Endodermal cell (in vitro differentiated cells): ENCODE results near the gene NCS1. TPM values are rescaled to one million over a fixed set of nuclear protein-coding genes. Genes with fewer than 3 reads are reported as not detected.

Experiments used
- DNase-seq: peaks from one replicate; pipeline ENCODE4 v3.0.0-alpha.2; 2017
- H3K27ac ChIP-seq: 2 replicates; pipeline ENCODE4 v1.5.1; 2013; ENCODE audit warnings: mild to moderate bottlenecking, low read depth, low read length, moderate library complexity
- H3K27me3 ChIP-seq: 2 replicates; pipeline ENCODE4 v1.6.1; 2013; ENCODE audit warnings: mild to moderate bottlenecking, low read length, moderate library complexity; ENCODE audit not compliant: insufficient read depth, control insufficient read depth, poor library complexity, severe bottlenecking
- H3K36me3 ChIP-seq: 2 replicates; pipeline ENCODE4 v1.7.0; 2013; ENCODE audit warnings: mild to moderate bottlenecking, low read length, moderate library complexity; ENCODE audit not compliant: control insufficient read depth, insufficient read depth
- H3K4me1 ChIP-seq: one replicate; pipeline ENCODE4 v1.7.0; 2013; ENCODE audit warnings: low read length; ENCODE audit not compliant: control insufficient read depth, insufficient read depth
- H3K4me3 ChIP-seq: 2 replicates; pipeline ENCODE4 v1.5.1; 2013; ENCODE audit warnings: mild to moderate bottlenecking, low read length, moderate library complexity
- H3K9ac ChIP-seq: 2 replicates; pipeline ENCODE4 v1.6.1; 2013; ENCODE audit warnings: mild to moderate bottlenecking, low read length, moderate library complexity; ENCODE audit not compliant: poor library complexity, severe bottlenecking; ENCODE audit errors: extremely low read depth
- H3K9me3 ChIP-seq: 2 replicates; pipeline ENCODE4 v1.6.1; 2013; ENCODE audit warnings: mild to moderate bottlenecking, low read length, moderate library complexity; ENCODE audit not compliant: control insufficient read depth
- H3K27ac Mint-ChIP-seq: 2 replicates; pipeline ENCODE4 v1.8.0; 2020; ENCODE audit warnings: mixed read lengths
- H3K27me3 Mint-ChIP-seq: 2 replicates; pipeline ENCODE4 v1.8.0; 2021; ENCODE audit warnings: mild to moderate bottlenecking, mixed read lengths; ENCODE audit not compliant: insufficient read depth
- H3K36me3 Mint-ChIP-seq: 2 replicates; pipeline ENCODE4 v1.8.0; 2020; ENCODE audit warnings: low read depth, mixed read lengths
- H3K4me1 Mint-ChIP-seq: 2 replicates; pipeline ENCODE4 v1.8.0; 2020; ENCODE audit warnings: mixed read lengths
- H3K4me3 Mint-ChIP-seq: 2 replicates; pipeline ENCODE4 v1.8.0; 2020; ENCODE audit warnings: mild to moderate bottlenecking, moderate library complexity, mixed read lengths
- H3K9me3 Mint-ChIP-seq: 2 replicates; pipeline ENCODE4 v1.8.0; 2020; ENCODE audit warnings: mild to moderate bottlenecking, mixed read lengths
- CTCF ChIP-seq: fragments of 200-600 bp; sonication (generic); conservative IDR thresholded peaks from 2 replicates; pipeline ENCODE4 v1.5.0; 2021; ENCODE audit warnings: antibody characterized with exemption, mild to moderate bottlenecking
- WGBS, 2 experiments: methylation state at CpG; one replicate each; pipeline versions ENCODE4 v1.1.5 to v1.1.7; 2013; ENCODE audit warnings: missing lambda C conversion rate in 2 of 2, mixed read lengths in 1 of 2; ENCODE audit not compliant: insufficient coverage in 1 of 2, insufficient read length in 1 of 2; 5-methylcytosine and 5-hydroxymethylcytosine counted together
- total RNA-seq, 2 donors: library from RNA; stranded (reverse); fragmentation: NEBNext Ultra II Directional in 1 of 2; extraction: Animal tissue kit (Norgen Biotek cat#: 25700) in 1 of 2; gene quantifications; 2 replicates in 1 of 2; 3 replicates in 1 of 2; pipeline ENCODE4 v1.2.1, GENCODE V29; 2021

NCS1 gene
- total RNA-seq, 2 donors from 2014 or later = 40.6 to 47.7 TPM

DNA sequence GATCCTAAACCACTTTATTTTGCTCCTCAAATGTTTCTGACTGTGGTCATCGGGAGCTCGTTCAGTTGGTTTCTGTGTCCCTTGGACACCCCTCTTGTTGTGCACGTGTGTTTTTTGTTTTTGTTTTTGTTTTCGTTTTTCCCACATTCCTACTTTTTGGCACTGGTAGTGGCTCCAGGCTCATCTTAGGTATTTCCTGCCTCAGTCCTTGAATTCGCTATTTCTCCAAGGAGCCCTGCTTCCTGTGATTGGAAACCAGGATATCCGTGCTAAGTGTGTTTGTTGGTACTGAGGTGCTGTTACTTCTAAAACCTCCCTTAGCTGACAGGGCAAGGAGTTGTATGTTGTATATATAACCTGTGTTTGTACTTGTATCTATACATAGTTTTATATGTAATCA lies 99.3 kb downstream of the NCS1 start:
- Histone ChIP-seq H3K9me3 (no peaks in the 10 kb centered on the region), H3K4me3 (no peak overlapping the region), H3K36me3 (no peaks in the 10 kb centered on the region), H3K27me3 (peaks cover 19% of the 10 kb centered on the region), H3K9ac (no peak overlapping the region), H3K4me1 (no peaks in the 10 kb centered on the region), H3K27ac (no peak overlapping the region)
- 80 to 86% methylated on average over 5 to 6 of the region's 6 CpGs for WGBS, 2 experiments
- Mint-ChIP-seq H3K4me3 (no peak overlapping the region), H3K27ac (no peak overlapping the region), H3K36me3 (no peaks in the 10 kb centered on the region), H3K27me3 (peaks cover 19% of the 10 kb centered on the region), H3K9me3 (no peaks in the 10 kb centered on the region), H3K4me1 (peaks cover 11% of the 10 kb centered on the region)
- DNase-seq = peak; percentile 21
- no peak for TF ChIP-seq CTCF

- Mint-ChIP-seq H3K9me3 (no peaks in the 10 kb centered on the region), H3K4me3 (no peak overlapping the region), H3K4me1 (peaks cover 2% of the 10 kb centered on the region), H3K27me3 (no peaks in the 10 kb centered on the region), H3K27ac (no peak overlapping the region), H3K36me3 (no peaks in the 10 kb centered on the region)
- no peak overlapping the region for H3K27ac ChIP-seq
- no peaks in the 10 kb centered on the region for H3K4me1 ChIP-seq
- 88 to 92% methylated on average over 1 to 9 of the region's 9 CpGs for WGBS, 2 experiments
- no peak for DNase-seq
- no peak for TF ChIP-seq CTCF
- no peaks in the 10 kb centered on the region for H3K9me3 ChIP-seq
- no peak overlapping the region for H3K9ac ChIP-seq
- no peak overlapping the region for H3K4me3 ChIP-seq
- H3K27me3 ChIP-seq = no peaks in the 10 kb centered on the region
- H3K36me3 ChIP-seq = no peaks in the 10 kb centered on the region
Measured at GRCh38 chr9:130275156-130275555, 103.0 kb downstream of the NCS1 start.

GRCh38 chr9:130276121-130276520 lies 103.9 kb downstream of the NCS1 start:
- no peaks in the 10 kb centered on the region for H3K9me3 Mint-ChIP-seq
- no peak overlapping the region for H3K4me3 Mint-ChIP-seq
- no peaks in the 10 kb centered on the region for H3K27me3 Mint-ChIP-seq
- Histone ChIP-seq H3K9me3 (no peaks in the 10 kb centered on the region), H3K4me3 (no peak overlapping the region), H3K27ac (no peak overlapping the region), H3K4me1 (no peaks in the 10 kb centered on the region), H3K36me3 (no peaks in the 10 kb centered on the region), H3K9ac (no peak overlapping the region), H3K27me3 (no peaks in the 10 kb centered on the region)
- no peak for DNase-seq
- no peaks in the 10 kb centered on the region for H3K36me3 Mint-ChIP-seq
- no peak overlapping the region for H3K27ac Mint-ChIP-seq
- WGBS, 2 experiments = 53 to 56% methylated on average over 2 to 3 of the region's 3 CpGs
- H3K4me1 Mint-ChIP-seq = peaks cover 2% of the 10 kb centered on the region
- no peak for TF ChIP-seq CTCF
